GM03348 (cell line): ENCODE results near the gene ATXN7L2.
A peak's percentile ranks its signal among the peaks of the same experiment; 100 is the strongest.

Source experiments
- DNase-seq: peaks from one replicate; pipeline ENCODE4 v3.0.0; 2012; ENCODE audit warnings: low spot score

ATXN7L2 gene

DNA sequence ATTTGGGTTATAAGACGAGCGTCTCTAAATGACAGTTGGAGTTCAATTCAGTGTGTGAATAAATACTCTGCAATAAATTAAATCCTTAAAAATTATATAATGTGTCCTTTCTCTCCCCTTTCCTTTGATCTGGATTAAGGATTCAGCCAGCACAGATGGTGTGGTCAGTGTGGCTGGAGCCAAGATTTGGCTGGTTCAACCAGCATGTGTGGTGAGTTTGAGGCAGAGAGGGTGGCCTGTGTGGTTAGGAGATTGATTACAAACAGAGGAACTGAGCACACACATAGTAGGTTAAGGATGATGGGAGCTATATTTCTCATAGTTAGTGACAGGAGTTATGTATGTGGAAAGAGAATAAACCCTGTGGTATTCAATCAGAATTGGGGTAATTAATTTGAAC, 40.0 kb downstream of the ATXN7L2 start:
- no peak for DNase-seq

DNA sequence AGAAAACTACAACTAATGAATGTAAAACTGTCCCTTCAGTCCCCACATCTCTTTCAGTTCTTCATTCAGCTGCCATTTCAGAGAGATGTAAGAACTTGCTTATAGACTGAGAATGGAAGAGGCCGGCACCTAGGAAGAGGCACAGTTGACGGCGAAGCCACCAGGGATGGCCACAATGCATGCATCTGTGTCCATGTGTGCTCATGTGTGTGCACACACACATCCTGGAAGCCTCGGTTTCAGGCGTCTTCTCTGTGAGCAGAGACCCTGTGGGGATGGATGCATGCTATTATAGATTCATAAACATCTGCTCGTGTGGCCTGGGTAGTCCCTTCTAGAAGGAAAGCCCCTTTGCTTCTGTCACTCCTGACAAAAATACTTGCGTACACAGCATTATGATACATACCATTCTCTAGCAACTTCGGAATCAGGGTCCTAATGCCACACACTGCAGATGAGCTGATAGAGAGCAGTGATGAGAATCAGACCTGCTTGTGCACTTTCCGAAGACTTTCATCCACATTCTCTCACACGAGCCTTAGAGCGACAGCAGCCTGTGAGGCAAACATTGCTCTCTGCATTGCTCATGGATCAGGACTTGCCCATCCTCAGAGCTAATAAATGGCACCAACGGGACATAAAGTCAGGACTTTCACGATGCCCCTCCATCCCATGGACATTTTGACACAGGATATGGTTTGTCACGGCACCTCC, 43.5 kb downstream of the ATXN7L2 start:
- no peak for DNase-seq

DNA sequence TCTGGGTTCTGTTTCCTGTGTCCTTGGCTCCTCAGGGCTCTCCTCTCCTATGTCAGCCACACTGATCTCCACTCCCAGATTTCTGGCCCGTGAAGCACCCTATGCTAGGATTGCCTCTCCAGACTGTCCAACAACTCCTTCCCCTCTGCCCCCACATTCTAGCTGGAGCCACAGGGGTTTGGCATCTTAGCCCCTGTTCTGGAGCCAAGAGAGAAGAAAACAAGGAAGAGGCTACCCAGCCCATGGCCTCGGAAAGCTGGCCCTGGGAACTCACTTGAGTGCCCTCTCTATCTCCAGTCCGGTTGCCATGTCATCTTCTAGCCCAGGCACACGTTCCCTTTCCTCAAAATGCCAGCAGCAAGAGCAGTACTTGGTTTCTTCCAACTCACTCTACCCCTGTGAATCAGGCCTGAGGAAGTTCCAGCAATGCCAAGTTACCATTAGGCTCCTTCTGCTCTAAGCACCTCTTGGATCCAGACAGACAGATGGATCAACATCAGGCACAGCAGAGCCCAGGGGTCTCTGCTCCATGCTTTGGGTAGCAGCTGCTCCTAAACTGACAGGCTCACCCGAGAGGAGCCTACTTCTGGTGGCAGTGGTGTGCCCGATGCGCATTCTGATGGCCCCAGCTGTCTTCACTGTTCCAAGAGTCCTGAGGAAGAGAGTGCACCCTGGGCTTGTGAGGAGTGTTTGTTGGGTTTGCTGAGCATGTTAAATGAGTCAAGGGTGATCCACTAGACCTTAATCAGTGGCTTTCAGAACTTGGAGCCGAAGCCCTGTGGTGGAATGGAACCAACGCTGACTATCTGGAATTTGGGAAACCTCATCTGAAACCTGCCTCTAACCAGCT, 44.4 kb downstream of the ATXN7L2 start:
- no peak for DNase-seq

DNA sequence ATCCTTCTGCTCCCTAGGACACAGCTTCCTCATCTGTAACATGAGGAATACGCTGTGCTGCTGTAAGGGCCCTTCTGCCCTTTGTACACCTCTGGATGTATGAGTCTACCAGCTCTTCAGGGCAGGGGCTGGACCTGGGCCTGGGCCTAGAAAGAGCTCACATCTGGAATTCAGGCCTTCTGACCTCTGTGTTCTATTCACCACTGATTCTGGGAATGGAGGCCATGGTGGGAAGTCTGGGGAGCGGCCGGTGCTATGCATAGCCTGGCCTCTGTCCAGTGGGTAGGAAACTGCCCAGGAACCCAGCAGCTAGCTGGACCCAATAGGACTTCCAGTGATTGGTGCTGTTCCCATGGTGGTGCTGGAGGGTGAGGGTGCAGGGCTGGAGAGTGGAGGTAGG, 45.0 kb downstream of the ATXN7L2 start:
- DNase-seq, result no peak

DNA sequence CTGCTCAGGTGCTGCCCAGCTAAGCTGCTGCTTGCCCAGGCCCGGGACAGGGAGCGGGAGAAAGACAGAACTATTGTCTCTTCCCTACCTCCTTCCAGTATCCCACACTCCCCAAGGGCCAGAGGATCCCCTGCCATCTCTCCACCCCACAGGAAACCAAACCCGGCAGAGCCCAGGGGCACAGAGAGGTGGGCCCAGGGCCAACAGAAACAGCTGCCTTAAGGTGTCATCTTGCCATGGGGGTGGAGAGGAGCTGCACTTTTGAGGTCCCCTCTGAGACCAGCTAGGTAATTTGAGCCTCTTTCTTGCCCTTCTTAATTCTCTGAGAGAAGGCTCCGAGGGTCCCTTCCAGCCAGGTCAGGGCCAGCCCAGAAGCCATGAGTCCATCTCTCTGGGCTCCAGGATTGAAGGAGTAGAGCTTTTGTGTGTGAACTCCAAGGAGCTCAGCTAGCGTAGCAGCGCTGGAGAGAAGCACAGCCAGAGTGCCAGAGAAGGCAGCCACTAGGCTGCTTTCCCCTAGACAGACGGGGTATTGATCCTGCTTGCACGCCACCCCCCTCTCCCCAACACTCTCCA, 46.3 kb downstream of the ATXN7L2 start:
- no peak for DNase-seq

DNA sequence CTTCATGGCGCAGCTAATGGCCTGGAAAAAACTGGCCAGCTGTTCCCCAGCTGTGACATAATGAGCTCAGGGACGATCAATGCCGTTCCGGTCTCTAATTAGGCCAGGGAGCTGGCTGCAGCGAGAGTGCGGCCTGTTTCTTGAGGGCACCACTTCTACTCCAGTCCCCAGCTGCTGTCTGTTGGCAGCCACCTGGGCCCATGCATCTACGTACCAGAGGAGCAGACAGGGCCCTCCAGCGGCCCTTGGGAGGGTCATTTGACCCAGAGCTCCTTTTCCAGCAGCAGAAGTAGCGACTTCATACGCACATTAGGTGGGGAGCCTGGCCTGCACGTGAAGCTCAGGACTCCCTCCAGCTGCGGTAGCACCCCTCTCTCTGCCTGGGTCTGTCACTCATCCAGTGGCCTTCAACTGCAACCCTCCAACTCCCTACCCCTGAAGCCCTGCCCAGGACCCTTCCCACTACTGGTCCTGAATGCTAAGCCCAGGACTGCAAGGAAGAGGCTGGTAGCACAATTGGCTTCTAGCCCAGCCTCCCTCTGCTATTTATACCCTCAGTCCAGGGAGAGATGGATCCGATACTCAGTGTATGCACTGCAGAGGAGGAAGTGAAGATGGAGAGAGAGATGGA, 46.9 kb downstream of the ATXN7L2 start:
- no peak for DNase-seq

DNA sequence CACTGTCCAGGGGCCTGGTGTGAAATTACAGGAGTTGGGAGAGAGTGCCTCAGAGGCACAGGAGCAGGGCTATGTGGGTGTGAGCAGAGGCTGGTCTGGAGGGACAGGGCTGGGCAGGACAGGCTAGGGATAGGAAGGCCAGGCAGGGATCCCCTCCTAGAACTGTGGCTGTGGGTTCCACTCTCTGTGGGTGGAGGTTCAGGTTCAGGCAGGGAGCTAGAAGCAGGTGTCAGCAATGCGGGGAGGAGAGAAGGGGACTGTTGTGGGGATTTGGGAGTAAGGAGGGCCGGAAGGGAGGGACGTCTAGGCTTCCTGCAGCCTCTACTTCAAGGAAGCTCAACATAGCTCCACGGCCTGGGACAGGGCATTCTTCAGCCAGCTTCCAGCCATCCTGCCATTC, 47.7 kb downstream of the ATXN7L2 start:
- DNase-seq, result no peak

DNA sequence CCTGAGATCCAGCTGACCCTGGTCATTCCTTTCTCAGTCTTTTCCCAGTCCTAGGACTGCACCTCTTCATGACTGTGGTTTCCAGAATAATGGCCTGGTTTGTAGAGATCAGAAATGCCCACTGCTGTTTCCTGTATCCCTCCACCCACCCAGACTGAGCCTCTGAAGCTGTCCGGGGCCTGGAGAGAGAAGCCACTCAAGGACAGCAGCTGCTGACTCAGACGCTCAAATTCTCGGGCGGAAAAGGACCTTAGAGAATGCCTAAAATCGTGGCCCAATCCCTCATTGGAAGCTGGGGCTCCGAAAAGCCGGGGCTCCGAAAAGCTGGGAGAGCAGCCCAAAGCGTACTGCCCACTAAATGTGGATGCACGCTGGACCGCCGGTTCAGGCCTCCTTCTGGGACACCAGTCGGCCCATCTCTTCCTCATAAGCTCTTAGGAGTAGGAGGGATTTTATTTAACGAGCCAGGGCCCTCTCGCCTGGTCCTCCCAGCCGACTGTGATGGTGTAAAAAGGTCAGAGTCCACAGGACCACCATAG, 48.2 kb downstream of the ATXN7L2 start:
- no peak for DNase-seq

DNA sequence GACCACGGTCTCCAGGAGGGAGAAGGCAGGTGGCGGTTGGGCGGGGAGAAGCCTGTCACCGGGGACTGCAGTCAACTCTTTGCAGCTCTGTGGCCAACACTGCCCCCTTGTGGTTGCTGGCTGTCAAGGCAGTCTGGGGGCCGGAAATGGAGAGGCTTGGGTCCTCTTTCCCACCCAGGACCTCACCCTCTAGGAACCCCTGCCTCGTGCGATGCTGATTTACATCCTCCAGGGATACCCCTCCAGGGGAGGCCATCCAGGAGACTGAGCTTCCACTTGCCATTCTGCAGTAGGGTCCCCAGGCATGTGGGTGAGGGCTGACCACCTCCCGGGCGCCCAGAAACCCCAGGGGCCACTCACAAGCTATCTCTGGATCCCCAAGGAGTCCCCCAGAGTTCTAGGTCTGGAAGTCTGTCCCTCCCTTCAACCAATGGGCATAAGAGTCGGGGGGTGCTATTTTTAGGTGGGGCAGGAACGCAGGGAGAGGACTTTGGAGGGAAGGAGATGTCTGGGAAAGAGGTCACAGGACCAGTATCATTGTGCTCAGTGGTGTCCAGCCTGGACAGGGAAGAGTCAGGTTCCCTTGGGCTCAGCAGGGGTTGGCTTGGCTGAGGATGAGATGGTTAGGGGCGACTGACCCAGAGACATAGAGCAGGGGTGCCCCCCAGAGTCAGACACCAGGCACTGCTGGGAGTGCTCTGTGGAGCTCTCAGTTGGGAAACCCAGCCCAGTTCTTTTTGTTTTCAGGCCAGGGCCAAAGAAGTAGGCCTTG, 48.8 kb downstream of the ATXN7L2 start:
- DNase-seq, result peak; percentile 91

DNA sequence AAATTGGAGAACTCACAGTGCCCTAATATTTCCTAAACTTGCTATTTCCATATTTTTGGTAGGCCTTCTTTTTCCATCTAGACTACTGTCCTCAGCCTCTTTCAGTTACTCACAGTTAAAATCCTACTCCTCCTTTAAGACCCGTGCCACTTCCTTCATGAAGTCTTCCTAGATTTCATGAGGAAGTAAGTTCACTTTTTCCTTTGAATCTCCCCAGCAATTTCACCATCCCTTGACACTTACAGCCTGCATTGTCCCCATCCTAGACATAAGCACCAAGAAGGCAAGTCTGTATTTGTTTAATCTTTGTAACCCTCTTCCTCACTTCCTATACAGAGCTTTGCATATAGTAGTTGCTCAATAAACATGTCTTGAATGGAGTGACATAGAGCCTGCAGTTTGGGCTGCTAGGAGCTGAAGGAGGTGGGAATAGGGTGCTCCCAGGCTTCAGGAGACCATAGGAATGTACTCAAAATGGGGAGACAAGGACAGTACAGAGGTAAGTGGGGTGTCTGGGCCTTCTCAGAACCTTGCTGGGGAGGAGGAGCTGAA, 50.7 kb downstream of the ATXN7L2 start:
- DNase-seq, result no peak

DNA sequence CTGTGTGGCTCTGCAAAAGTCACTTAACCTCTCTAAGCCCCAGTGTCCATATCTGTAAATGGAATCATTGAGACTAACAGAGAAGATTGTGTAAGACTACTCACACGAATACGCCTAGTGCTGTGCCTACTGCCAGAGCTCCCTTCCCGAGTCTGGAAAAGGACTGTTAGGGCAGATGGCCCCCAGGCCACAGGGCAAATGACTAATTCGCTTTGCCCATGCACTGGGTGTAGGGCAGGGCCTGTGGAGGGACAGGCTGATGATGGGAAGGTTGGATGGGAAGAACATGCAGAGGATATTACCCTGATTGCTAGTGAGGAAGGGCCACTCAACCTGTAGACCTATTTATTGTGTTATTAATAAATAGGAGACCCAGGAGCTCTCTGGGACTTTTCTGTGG, 51.8 kb downstream of the ATXN7L2 start:
- DNase-seq, result no peak

DNA sequence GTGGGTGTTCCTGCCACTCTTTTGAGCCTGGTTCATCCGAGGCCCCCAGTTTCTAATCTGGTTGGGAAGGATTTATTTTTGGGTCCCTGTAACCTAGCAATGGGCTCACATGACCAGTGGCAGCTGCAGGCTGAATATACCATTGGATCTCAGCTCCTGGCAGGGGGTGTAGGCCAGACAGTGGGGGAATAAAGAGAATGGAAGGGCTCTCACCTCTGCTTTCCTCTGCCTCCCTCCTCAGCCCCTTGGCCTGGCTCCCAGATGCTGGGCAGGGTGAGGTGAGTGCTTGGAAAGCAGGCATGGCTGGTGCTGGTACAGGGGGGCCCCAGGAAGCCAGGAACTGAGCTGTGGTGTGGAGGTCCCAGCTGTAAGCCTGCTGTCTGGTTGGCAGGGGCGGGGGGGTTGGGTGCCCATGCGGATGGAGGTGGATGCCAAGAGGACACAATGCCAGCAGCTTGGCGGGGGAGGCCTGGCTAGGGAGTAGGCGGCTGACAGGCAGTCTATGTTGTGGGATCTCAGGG, 52.3 kb downstream of the ATXN7L2 start:
- no peak for DNase-seq

DNA sequence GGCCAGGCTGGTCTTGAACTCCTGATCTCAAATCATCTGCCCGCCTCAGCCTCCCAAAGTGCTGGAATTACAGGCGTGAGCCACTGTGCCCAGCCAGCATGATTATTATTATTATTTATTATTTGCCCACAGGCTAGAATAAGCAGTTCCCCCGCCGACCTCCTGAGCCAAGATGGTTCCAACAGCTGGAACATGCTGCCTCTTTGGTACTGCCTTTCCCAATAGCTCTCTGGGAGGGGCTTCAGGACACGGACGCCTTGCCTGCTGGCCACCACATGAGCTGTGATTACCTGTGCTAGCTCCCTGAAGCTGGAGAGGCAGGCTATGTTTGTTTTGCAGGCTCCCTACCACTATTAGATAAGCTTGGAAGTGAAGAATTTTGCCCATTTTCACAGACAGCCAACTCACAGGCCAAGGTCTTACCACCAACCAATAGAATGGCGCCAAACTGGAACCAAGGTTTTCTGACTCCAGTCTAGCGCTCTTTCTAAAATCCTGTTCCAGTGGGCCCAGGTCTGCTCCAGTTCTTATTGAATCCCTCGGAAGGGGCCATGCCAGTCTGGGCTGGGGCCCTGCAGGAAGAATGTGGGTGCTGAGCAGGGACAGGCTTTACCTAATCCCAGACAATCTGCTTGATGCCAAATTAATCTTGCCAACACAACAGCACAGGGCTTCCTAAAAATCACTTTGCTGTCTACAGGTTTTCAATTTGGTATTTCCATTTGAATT, 53.9 kb downstream of the ATXN7L2 start:
- DNase-seq, result no peak

DNA sequence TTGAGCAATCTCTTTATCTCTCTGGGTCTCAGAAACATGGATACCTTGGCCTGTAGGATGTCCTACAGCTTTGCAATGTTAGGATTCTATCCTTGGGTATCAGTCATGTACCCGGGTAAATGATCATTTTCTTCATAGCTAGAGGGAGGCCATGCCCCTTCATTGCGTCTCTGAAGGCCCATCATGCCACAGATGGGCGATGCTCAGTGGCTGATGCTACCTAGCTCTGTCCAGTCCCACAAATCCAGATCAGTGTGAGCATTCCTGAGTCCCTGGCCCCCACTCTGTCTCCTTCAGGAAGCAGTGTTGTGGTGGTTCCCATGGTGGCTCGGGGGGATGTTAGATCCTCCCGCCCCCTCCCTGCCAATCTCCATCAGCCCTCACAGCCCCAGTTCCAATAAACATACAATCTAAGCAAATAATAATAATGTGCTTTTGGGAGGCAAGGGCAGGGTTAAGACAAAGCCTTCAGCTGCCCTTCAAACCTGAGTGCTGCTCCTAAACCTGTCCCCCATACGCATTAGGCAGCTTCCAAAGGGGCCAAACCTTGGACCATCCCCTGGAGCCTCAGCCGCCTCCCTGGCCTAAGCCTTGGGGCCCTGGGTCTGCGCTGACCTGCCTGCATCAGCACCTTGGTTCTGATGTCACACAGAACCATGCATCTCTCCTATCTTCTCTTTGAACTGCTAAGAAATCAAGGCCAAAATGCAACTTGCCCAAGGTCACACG, 55.3 kb downstream of the ATXN7L2 start:
- DNase-seq, result no peak

DNA sequence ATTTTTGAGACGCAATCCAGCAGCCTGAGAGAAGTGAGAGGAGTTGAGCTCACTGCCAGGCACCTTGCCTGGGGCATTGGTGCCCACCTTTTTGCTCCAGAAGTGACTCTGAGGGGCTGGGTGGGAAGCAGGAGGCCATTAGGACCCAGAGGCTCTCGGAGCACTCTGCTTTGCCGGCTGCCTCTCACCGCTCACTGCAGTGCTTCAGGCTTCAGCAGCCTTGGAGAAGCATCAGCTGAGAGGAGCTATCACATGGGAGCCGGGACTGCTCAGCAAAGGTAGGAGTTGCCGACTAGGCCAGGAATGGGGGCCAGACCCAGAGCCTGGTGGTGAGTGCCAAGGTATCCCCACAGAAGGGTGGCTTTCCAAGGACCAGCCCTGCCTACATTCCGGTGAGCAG, 56.0 kb downstream of the ATXN7L2 start, which contains the start of gene GPR61:
TSS of gene GPR61 (plus strand) at position 197 of the 400 bp plus-strand sequence. CDS start 3,151 bp downstream, outside the sequence.
- DNase-seq, result no peak

DNA sequence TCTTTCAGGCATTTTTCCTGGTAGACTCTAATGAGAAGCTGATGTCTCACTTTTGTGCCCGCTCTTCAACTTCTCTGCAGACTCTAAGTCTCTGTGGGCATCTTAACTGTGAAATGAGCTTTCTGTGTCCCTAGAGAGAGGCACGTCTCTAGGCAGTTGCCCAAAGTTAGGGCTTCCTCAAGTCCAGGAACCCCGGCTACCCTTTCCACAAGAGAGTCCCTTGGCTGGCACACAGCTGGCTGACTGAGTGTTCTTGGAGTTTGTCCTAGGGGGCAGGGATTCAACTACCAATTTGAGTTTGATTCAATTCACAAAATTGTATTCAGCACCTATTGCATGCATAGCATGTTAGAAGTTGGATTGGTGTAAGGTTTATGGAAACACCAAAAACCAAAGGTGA, 57.4 kb downstream of the ATXN7L2 start:
- DNase-seq, result no peak
